K562 (cell line): ENCODE results near the gene P3H4. TPM values are rescaled to one million over a fixed set of nuclear protein-coding genes. Genes with fewer than 3 reads are reported as not detected.

Experiments used
- BRD4 ChIP-seq: fragments of 200-600 bp; sonication (generic); IDR thresholded peaks from 2 replicates; pipeline ENCODE4 v1.6.1; 2017; ENCODE audit warnings: inconsistent platforms
- DPF2 ChIP-seq: fragments of 450-650 bp; IDR thresholded peaks from 2 replicates; pipeline ENCODE4 v1.6.1; 2016
- GATA2 ChIP-seq: sonication (generic); formaldehyde crosslinking; IDR thresholded peaks from 2 replicates; pipeline ENCODE4 v1.4.0; 2020; ENCODE audit warnings: mild to moderate bottlenecking, missing genetic modification reagents
- GATAD2B ChIP-seq: fragments of 450-650 bp; IDR thresholded peaks from 2 replicates; pipeline ENCODE4 v1.6.1; 2017; ENCODE audit warnings: mild to moderate bottlenecking, borderline replicate concordance
- KDM4B ChIP-seq, 2 experiments: fragments of 450-650 bp in 1 of 2; sonication (generic) in 1 of 2; IDR thresholded peaks; 2 replicates each; pipeline ENCODE4 v1.6.1; 2016 to 2017; ENCODE audit warnings: borderline replicate concordance in 2 of 2, antibody characterized with exemption in 1 of 2, low read depth in 1 of 2, mild to moderate bottlenecking in 1 of 2
- MEIS2 ChIP-seq: fragments of 450-650 bp; IDR thresholded peaks from 2 replicates; pipeline ENCODE4 v1.6.1; 2014; ENCODE audit warnings: mild to moderate bottlenecking; ENCODE audit not compliant: partially characterized antibody
- MYNN ChIP-seq, 2 experiments: sonication (generic); formaldehyde crosslinking in 1 of 2; IDR thresholded peaks; 2 replicates each; pipeline versions ENCODE4 v1.5.0 to v1.6.1; 2016 to 2020; ENCODE audit warnings: antibody characterized with exemption in 1 of 2, missing genetic modification reagents in 1 of 2
- PBX2 ChIP-seq, 2 experiments: IDR thresholded peaks in 1 of 2; conservative IDR thresholded peaks in 1 of 2; 2 replicates each; pipeline ENCODE4 v1.6.1; 2016; ENCODE audit warnings: low read depth in 2 of 2, mild to moderate bottlenecking in 1 of 2, missing compliant biosample characterization in 1 of 2, missing genetic modification characterization in 1 of 2, moderate library complexity in 1 of 2
- PKNOX1 ChIP-seq: fragments of 450-650 bp; IDR thresholded peaks from 2 replicates; pipeline ENCODE4 v1.6.1; 2016
- POLR3G ChIP-seq: IDR thresholded peaks from 2 replicates; pipeline ENCODE4 v1.6.1; 2011; ENCODE audit not compliant: insufficient read length, insufficient replicate concordance; ENCODE audit errors: extremely low read depth
- RAD51 ChIP-seq: fragments of 450-650 bp; IDR thresholded peaks from 2 replicates; pipeline ENCODE4 v1.7.1; 2016; ENCODE audit warnings: low read depth, mild to moderate bottlenecking, borderline replicate concordance
- RBFOX2 ChIP-seq: fragments of 200-400 bp; formaldehyde crosslinking; IDR thresholded peaks from 2 replicates; pipeline ENCODE4 v1.6.1; 2017; ENCODE audit warnings: low read depth, mild to moderate bottlenecking, low read length, moderate library complexity
- RFX5 ChIP-seq: IDR thresholded peaks from 2 replicates; pipeline ENCODE4 v1.6.1; 2011; ENCODE audit warnings: low read depth, mild to moderate bottlenecking, improper control_type of control experiment, low read length
- TAF7 ChIP-seq: fragments of 450-650 bp; IDR thresholded peaks from 2 replicates; pipeline ENCODE4 v1.6.1; 2016; ENCODE audit warnings: missing genetic modification characterization, missing compliant biosample characterization
- TAL1 ChIP-seq: fragments of 450-650 bp; IDR thresholded peaks from 2 replicates; pipeline ENCODE4 v1.6.1; 2016; ENCODE audit warnings: mild to moderate bottlenecking
- TEAD4 ChIP-seq, 2 experiments: sonication (generic) in 1 of 2; formaldehyde crosslinking in 1 of 2; IDR thresholded peaks; 2 replicates each; pipeline versions ENCODE4 v1.6.1 to v1.8.0; 2012 to 2022; ENCODE audit warnings: borderline replicate concordance in 1 of 2, inconsistent platforms in 1 of 2, low read length in 1 of 2, mild to moderate bottlenecking in 1 of 2, missing genetic modification reagents in 1 of 2
- TOE1 ChIP-seq, 2 experiments: fragments of 450-650 bp in 1 of 2; sonication (generic) in 1 of 2; formaldehyde crosslinking in 1 of 2; IDR thresholded peaks; 2 replicates each; pipeline versions ENCODE4 v1.7.1 to v1.8.0; 2016 to 2022; ENCODE audit warnings: borderline replicate concordance in 2 of 2, mild to moderate bottlenecking in 2 of 2, antibody characterized with exemption in 1 of 2, inconsistent platforms in 1 of 2, low read depth in 1 of 2, missing genetic modification reagents in 1 of 2, moderate library complexity in 1 of 2
- ZBTB26 ChIP-seq: fragments of 450-650 bp; formaldehyde crosslinking; IDR thresholded peaks from 2 replicates; pipeline ENCODE4 v1.4.0; 2022; ENCODE audit warnings: missing genetic modification characterization
- ZNF165 ChIP-seq: fragments of 250-450 bp; sonication (Bioruptor Pico); IDR thresholded peaks from 2 replicates; pipeline ENCODE4 v1.4.0; 2020; ENCODE audit warnings: borderline replicate concordance
- ZNF217 ChIP-seq: sonication (generic); formaldehyde crosslinking; IDR thresholded peaks from 2 replicates; pipeline ENCODE4 v1.8.0; 2022; ENCODE audit warnings: mild to moderate bottlenecking, missing genetic modification reagents
- ZNF384 ChIP-seq: IDR thresholded peaks from 2 replicates; pipeline ENCODE4 v1.6.1; 2012; ENCODE audit warnings: low read depth, low read length, improper control_type of control experiment
- polyA plus RNA-seq, 8 experiments: library from polyadenylated mRNA; depleted of rRNA in 4 of 8; stranded (reverse) in 5 of 8; unstranded in 3 of 8; fragments of >200 nt; fragmentation: Nextera tagmentation in 2 of 8; fragmentation: Illumina TruSeq in 1 of 8; extraction: Ambion mirVana in 2 of 8; extraction: Trizol in 1 of 8; gene quantifications; 2 replicates each; pipeline versions ENCODE4 v1.2.1 to v1.2.3, GENCODE V29; 2011 to 2014; ENCODE audit warnings: inconsistent platforms in 1 of 8, missing spikeins in 1 of 8
- total RNA-seq, 7 experiments: library from RNA; depleted of rRNA in 6 of 7; stranded (reverse); fragments of >200 nt in 6 of 7; fragmentation: Illumina TruSeq in 2 of 7; extraction: Trizol in 2 of 7; gene quantifications; 2 replicates each; pipeline versions ENCODE4 v1.2.1 to v1.2.3, GENCODE V29; 2011 to 2021; ENCODE audit warnings: low replicate concordance in 1 of 7

Gene P3H4
- total and polyA plus RNA-seq, 9 of the 15 experiments (the other 6 are each of a cell fraction or from before 2014, with no cell fraction given) = 0.10 to 3.7 (median 1.0) TPM

GRCh38 chr17:41786227-41787020 lies 25.3 kb downstream of the P3H4 start, which contains the start of gene JUP (continued):
- TF ChIP-seq TEAD4 (IDR thresholded peaks at IDR 0.05; ENCODE audit: low read length) (no peak; the same call in 1 of the 2 replicates), TEAD4 (CRISPR knock-in tag; IDR thresholded peaks at IDR 0.05; ENCODE audit: borderline replicate concordance) (no peak), TAL1 (no peak), TAF7 (tag) (no peak), MEIS2 (peak; percentile 52), RBFOX2 (peak; percentile 98), KDM4B (IDR thresholded peaks at IDR 0.05; ENCODE audit: borderline replicate concordance in 2 of 2, low read depth in 1 of 2) (no peak), GATAD2B (peak; percentile 93), BRD4 (no peak), TOE1 (IDR thresholded peaks at IDR 0.05; ENCODE audit: borderline replicate concordance) (no peak; the same call in 1 of the 2 replicates), TOE1 (CRISPR knock-in tag; IDR thresholded peaks at IDR 0.05; ENCODE audit: borderline replicate concordance, low read depth) (no peak), GATA2 (no peak), PKNOX1 (peak; percentile 100), MYNN (IDR thresholded peaks at IDR 0.05) (0 out of 2 replicates have a peak, but pooled peaks have one; percentile 1), MYNN (CRISPR knock-in tag; IDR thresholded peaks at IDR 0.05) (no peak), ZNF217 (CRISPR knock-in tag) (no peak), ZBTB26 (CRISPR knock-in tag) (no peak), POLR3G (no peak), ZNF165 (CRISPR knock-in tag) (no peak), RFX5 (no peak), PBX2 (CRISPR knock-in tag; IDR thresholded peaks at IDR 0.05; ENCODE audit: low read depth) (peak; percentile 94), PBX2 (tag; conservative IDR thresholded peaks at IDR 0.05; ENCODE audit: low read depth) (peak; percentile 100), DPF2 (no peak), RAD51 (no peak), ZNF384 (no peak)
